Esophagus muscularis mucosa (tissue), 4 donors: ENCODE data around the gene HOMER2.

Source experiments
- EP300 ChIP-seq: sonication (generic); formaldehyde crosslinking; IDR thresholded peaks from one replicate; pipeline ENCODE4 v1.6.1; 2017; ENCODE audit warnings: antibody characterized with exemption
- POLR2A ChIP-seq: fragments of 450-650 bp; IDR thresholded peaks from one replicate; pipeline ENCODE4 v1.6.1; 2017; ENCODE audit warnings: antibody characterized with exemption, moderate library complexity, mild to moderate bottlenecking, low read depth
- TF ChIP-seq, protein P1 (sequence below), 3 experiments: fragments of 200-600 bp in 2 of 3; fragments of 450-650 bp in 1 of 3; sonication (generic) in 2 of 3; IDR thresholded peaks; one replicate each; pipeline ENCODE4 v1.5.1; 2017 to 2019; ENCODE audit warnings: antibody characterized with exemption in 3 of 3, mild to moderate bottlenecking in 2 of 3, moderate library complexity in 1 of 3

DNA sequence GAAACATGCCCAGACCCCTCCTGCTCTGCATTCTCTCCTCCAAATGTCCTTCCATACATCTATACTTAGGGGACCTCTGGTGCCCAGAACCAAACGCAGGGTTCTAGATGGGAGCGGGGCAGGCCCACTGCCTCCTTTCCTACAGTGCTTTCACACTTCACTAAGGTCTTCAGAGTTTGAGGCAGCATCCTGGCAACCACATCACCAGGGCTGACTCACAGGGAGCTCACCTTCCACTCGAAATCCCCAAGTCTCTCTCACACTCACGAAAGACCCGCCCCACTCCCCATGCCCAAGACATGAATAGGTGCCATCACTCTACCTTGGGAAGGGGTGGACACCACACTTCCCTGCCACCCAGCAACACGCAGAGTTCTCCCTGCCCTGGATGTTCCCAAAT lies 18.9 kb downstream of the HOMER2 start:
- TF ChIP-seq, protein P1, sequence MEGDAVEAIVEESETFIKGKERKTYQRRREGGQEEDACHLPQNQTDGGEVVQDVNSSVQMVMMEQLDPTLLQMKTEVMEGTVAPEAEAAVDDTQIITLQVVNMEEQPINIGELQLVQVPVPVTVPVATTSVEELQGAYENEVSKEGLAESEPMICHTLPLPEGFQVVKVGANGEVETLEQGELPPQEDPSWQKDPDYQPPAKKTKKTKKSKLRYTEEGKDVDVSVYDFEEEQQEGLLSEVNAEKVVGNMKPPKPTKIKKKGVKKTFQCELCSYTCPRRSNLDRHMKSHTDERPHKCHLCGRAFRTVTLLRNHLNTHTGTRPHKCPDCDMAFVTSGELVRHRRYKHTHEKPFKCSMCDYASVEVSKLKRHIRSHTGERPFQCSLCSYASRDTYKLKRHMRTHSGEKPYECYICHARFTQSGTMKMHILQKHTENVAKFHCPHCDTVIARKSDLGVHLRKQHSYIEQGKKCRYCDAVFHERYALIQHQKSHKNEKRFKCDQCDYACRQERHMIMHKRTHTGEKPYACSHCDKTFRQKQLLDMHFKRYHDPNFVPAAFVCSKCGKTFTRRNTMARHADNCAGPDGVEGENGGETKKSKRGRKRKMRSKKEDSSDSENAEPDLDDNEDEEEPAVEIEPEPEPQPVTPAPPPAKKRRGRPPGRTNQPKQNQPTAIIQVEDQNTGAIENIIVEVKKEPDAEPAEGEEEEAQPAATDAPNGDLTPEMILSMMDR (IDR thresholded peaks at IDR 0.05): no peak
- TF ChIP-seq EP300: no peak
- TF ChIP-seq POLR2A: no peak
